Upper lobe of left lung (tissue), 6 donors: ENCODE data around the gene NPHP4. TPM values are rescaled to one million over a fixed set of nuclear protein-coding genes. Genes with fewer than 3 reads are reported as not detected.

Experiments
- ATAC-seq, 2 donors: fragments of 200-7000 bp; cut with Tn5 transposase; one replicate each; pipeline ENCODE4 v1.9.1; 2022; ENCODE audit warnings: mild to moderate bottlenecking in 2 of 2, moderate library complexity in 2 of 2; ENCODE audit not compliant: low FRiP score in 2 of 2
- DNase-seq, 2 donors: peaks; one replicate each; pipeline ENCODE4 v3.0.0-alpha.2; 2019 to 2020
- H3K27ac ChIP-seq, 4 donors: fragments of 200-600 bp; sonication (generic); one replicate each; pipeline ENCODE4 v1.5.1; 2016 to 2019
- H3K27me3 ChIP-seq, 4 donors: fragments of 200-600 bp; sonication (generic); one replicate each; pipeline ENCODE4 v1.5.1; 2017 to 2019
- H3K36me3 ChIP-seq, 4 donors: fragments of 200-600 bp; sonication (generic); one replicate each; pipeline ENCODE4 v1.5.1; 2016 to 2019
- H3K4me1 ChIP-seq, 4 donors: fragments of 200-600 bp; sonication (generic); one replicate each; pipeline ENCODE4 v1.5.1; 2018 to 2019
- H3K4me3 ChIP-seq, 4 donors: fragments of 200-600 bp; sonication (generic); one replicate each; pipeline ENCODE4 v1.5.1; 2017 to 2019; ENCODE audit warnings: mild to moderate bottlenecking in 2 of 4, moderate library complexity in 1 of 4
- H3K9me3 ChIP-seq, 4 donors: fragments of 200-600 bp; sonication (generic); one replicate each; pipeline ENCODE4 v1.5.1; 2018 to 2019
- EP300 ChIP-seq, 4 donors: sonication (generic); formaldehyde crosslinking; IDR thresholded peaks; one replicate each; pipeline ENCODE4 v1.5.1; 2017; ENCODE audit warnings: antibody characterized with exemption in 4 of 4, control low read depth in 2 of 4
- POLR2A ChIP-seq, 4 donors: fragments of 450-650 bp; IDR thresholded peaks; one replicate each; pipeline ENCODE4 v1.5.1; 2016 to 2017; ENCODE audit warnings: antibody characterized with exemption in 4 of 4, mild to moderate bottlenecking in 2 of 4
- POLR2AphosphoS5 ChIP-seq, 2 donors: sonication (generic); formaldehyde crosslinking; IDR thresholded peaks; one replicate each; pipeline ENCODE4 v1.5.1; 2017; ENCODE audit warnings: antibody characterized with exemption in 2 of 2
- WGBS, 2 donors: methylation state at CpG; one replicate each; pipeline ENCODE4 v1.1.5; 2017 to 2018; 5-methylcytosine and 5-hydroxymethylcytosine counted together
- total RNA-seq, 6 donors: library from RNA; depleted of rRNA in 4 of 6; stranded (reverse); fragments of >200 nt in 4 of 6; gene quantifications; one replicate each; pipeline versions ENCODE4 v1.1.0 to v1.2.1, GENCODE V29; 2016 to 2021
- TF ChIP-seq, protein P1 (sequence below), 6 experiments: fragments of 450-650 bp in 4 of 6; fragments of 200-600 bp in 2 of 6; sonication (generic) in 2 of 6; IDR thresholded peaks; one replicate each; pipeline ENCODE4 v1.5.1; 2016 to 2019; ENCODE audit warnings: antibody characterized with exemption in 6 of 6
- donor health status: DM: no; HTN: no; CAD: no; lungs with moderate emphysema.
- donor health status: DM: no; HTN: yes; CAD: no; lungs with severe emphysema.

The NPHP4 gene
- total RNA-seq, 6 donors from 2014 or later = 13.5 to 45.1 (median 19.9) TPM

DNA sequence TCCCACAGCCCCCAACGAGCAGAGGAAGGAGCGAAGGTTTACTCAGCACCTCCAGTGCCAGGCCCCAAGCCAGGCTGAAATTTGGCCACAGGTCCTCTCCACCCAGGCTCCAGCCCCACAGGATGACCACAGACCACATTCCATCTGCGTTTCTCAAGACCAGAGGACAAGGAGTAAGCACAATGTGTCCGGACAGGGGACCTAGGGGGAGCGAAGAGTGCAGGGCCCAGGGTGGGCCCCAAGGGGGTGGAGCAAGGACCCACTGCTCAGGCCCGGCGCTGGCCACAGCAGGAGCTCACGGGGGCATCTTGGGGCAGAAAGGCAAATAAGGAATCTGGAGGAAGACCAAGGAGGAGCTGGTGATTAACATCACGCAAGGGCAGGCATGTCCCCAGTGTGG lies 100.5 kb downstream of the NPHP4 start:
- Histone ChIP-seq H3K27ac (no peak overlapping the region), H3K4me3 (no peak overlapping the region), H3K4me1 (no peaks in the 10 kb centered on the region), H3K36me3 (peaks cover 0 to 41% (median 21%) of the 10 kb centered on the region in 4 donors), H3K27me3 (no peaks in the 10 kb centered on the region), H3K9me3 (no peaks in the 10 kb centered on the region)
- ATAC-seq = peak in 1 of 2 donors; percentile 54
- peak in 1 of 2 donors; percentile 61 for DNase-seq
- 90 to 91% methylated on average over 9 of the region's 9 CpGs for WGBS, 2 donors
- no peak for TF ChIP-seq POLR2A (IDR thresholded peaks at IDR 0.05)

DNA sequence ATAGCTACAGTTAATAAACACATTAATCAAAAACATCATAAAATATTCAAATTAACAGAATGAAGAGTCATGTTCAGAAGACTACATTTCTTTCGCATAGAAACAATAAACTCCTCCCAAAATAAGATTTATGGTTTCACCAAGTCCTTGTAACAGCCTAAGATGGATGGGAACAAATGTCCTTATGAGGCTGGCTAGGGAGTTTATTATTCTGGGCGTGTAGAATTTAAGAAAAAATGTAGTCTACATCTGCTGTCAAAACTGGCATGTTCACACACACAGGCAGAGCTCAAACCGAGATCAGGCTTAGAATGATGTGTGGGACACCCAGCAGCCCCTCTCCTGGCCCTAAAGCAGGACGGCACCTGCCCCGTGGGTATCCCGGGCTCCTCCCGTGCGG lies 101.1 kb downstream of the NPHP4 start:
- 91 to 92% methylated on average over 8 of the region's 8 CpGs for WGBS, 2 donors
- no peak overlapping the region for H3K27ac ChIP-seq
- no peaks in the 10 kb centered on the region for H3K4me1 ChIP-seq
- TF ChIP-seq, protein P1, sequence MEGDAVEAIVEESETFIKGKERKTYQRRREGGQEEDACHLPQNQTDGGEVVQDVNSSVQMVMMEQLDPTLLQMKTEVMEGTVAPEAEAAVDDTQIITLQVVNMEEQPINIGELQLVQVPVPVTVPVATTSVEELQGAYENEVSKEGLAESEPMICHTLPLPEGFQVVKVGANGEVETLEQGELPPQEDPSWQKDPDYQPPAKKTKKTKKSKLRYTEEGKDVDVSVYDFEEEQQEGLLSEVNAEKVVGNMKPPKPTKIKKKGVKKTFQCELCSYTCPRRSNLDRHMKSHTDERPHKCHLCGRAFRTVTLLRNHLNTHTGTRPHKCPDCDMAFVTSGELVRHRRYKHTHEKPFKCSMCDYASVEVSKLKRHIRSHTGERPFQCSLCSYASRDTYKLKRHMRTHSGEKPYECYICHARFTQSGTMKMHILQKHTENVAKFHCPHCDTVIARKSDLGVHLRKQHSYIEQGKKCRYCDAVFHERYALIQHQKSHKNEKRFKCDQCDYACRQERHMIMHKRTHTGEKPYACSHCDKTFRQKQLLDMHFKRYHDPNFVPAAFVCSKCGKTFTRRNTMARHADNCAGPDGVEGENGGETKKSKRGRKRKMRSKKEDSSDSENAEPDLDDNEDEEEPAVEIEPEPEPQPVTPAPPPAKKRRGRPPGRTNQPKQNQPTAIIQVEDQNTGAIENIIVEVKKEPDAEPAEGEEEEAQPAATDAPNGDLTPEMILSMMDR (IDR thresholded peaks at IDR 0.05) = no peak
- TF ChIP-seq POLR2AphosphoS5 (IDR thresholded peaks at IDR 0.05) (no peak), EP300 (IDR thresholded peaks at IDR 0.05) (no peak), POLR2A (IDR thresholded peaks at IDR 0.05) (no peak)
- no peaks in the 10 kb centered on the region for H3K9me3 ChIP-seq
- H3K27me3 ChIP-seq = no peaks in the 10 kb centered on the region
- ATAC-seq (no peak), DNase-seq (no peak)
- H3K36me3 ChIP-seq = peaks cover 0 to 41% (median 23%) of the 10 kb centered on the region in 4 donors
- H3K4me3 ChIP-seq = no peak overlapping the region

DNA sequence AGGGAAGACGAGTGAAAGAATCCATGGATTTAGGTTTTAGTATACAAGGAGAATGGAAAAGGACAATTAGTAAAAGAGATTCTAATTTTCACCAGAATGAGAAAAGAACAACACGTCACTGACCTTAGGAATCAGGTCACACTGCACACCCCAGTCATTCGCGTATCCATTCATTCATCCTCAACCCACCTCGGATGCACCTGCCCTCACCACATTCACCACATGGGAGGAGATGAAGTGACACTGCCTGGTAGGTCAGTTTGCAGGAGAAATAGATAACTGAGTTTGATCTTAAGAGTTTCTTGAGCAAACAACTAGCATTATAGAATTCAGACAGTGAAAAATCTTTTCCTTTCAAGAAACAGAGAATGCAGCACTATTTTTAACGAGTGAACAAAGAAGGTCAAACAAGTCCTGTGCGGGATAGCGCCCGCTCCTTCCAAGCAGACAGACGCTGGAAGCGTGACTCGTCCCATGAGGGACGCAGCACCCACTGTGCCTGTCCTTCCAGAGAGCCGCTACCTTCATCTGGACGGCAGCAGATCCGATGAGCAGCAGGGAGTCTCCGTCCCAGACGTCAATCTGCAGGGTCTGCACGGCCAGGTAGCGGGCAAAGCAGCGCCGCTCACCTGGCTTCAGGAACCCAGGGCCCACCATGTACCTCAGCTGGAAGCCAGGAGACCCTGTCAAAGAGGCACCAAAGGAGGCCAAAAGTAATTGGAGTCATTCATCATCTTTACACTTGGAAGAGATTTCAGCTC lies 101.7 kb downstream of the NPHP4 start:
- TF ChIP-seq, protein P1 (IDR thresholded peaks at IDR 0.05) = no peak
- TF ChIP-seq EP300 (IDR thresholded peaks at IDR 0.05) (no peak), POLR2A (IDR thresholded peaks at IDR 0.05) (no peak), POLR2AphosphoS5 (IDR thresholded peaks at IDR 0.05) (no peak)
- H3K4me1 ChIP-seq = no peaks in the 10 kb centered on the region
- peaks cover 0 to 39% (median 23%) of the 10 kb centered on the region in 4 donors for H3K36me3 ChIP-seq
- 90 to 91% methylated on average over 18 to 22 of the region's 22 CpGs for WGBS, 2 donors
- no peaks in the 10 kb centered on the region for H3K9me3 ChIP-seq
- DNase-seq (peak in 1 of 2 donors; percentile 51), ATAC-seq (no peak)
- no peaks in the 10 kb centered on the region for H3K27me3 ChIP-seq
- H3K4me3 ChIP-seq = no peak overlapping the region
- no peak overlapping the region for H3K27ac ChIP-seq

DNA sequence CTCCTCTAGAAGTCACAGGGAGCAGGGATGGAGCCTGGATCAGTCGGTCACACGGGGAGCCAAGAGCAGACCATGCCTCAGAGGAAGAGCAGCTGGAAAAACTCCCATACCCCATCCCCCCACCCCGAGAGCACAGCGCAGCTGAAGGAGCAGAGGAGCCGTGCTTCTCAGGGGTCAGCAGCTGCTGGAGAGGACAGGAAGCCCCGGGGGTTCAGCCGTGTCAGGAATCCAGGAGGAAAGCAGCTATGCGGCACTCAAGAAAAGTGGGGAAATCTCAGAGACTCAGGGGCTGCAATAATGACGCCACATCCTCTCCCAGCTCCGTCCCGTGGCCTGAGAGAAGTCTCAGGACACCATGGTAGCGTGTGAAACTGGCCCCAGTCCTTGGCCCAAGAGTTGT lies 102.3 kb downstream of the NPHP4 start:
- ATAC-seq = no peak

DNA sequence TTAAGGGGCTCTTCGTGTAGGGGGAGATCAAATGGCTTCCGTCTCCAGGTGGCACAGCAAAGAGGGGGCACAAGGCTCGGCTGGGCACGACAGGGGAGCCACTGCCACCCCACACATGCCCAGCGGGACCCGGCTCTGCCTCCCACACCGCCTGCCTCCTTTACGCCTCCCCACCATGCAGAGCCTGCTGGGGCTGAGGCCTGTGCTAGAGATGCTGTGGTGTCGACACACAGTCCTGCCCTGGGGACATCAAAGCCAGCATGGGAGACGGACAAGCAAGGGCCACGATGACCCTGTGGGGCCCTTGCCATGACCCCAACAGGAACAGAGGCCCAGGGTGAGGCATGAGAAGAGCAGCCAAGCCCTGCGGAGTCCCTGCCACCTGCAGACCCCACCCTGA lies 102.8 kb downstream of the NPHP4 start:
- no peaks in the 10 kb centered on the region for H3K4me1 ChIP-seq
- TF ChIP-seq POLR2A (IDR thresholded peaks at IDR 0.05) (no peak), EP300 (IDR thresholded peaks at IDR 0.05) (no peak), POLR2AphosphoS5 (IDR thresholded peaks at IDR 0.05) (no peak)
- TF ChIP-seq, protein P1 (IDR thresholded peaks at IDR 0.05) = no peak
- no peak overlapping the region for H3K4me3 ChIP-seq
- H3K27me3 ChIP-seq = no peaks in the 10 kb centered on the region
- ATAC-seq (no peak), DNase-seq (peak in 1 of 2 donors; percentile 60)
- WGBS, 2 donors = 80 to 94% methylated on average over 4 to 12 of the region's 12 CpGs
- no peaks in the 10 kb centered on the region for H3K9me3 ChIP-seq
- H3K27ac ChIP-seq = no peak overlapping the region
- H3K36me3 ChIP-seq = peaks cover 0 to 43% (median 21%) of the 10 kb centered on the region in 4 donors

More for the DNA sequence above, 102.3 kb downstream of the NPHP4 start:
- WGBS, 2 donors = 85 to 88% methylated on average over 10 to 12 of the region's 12 CpGs
- Histone ChIP-seq H3K9me3 (no peaks in the 10 kb centered on the region), H3K4me3 (no peak overlapping the region), H3K27me3 (no peaks in the 10 kb centered on the region), H3K27ac (no peak overlapping the region), H3K36me3 (peaks cover 0 to 43% (median 21%) of the 10 kb centered on the region in 4 donors), H3K4me1 (no peaks in the 10 kb centered on the region)
- no peak for DNase-seq
- TF ChIP-seq POLR2A (IDR thresholded peaks at IDR 0.05) (no peak), POLR2AphosphoS5 (IDR thresholded peaks at IDR 0.05) (no peak), EP300 (IDR thresholded peaks at IDR 0.05) (no peak)
- TF ChIP-seq, protein P1 (IDR thresholded peaks at IDR 0.05) = no peak
